Activated CD4-positive, CD25-positive, alpha-beta regulatory T cell (primary cell): ENCODE data around the gene DDX31.
"Not testable (repeated sequence)": the region's sequence is repeated elsewhere in the genome, so short reads cannot be mapped to it uniquely, and the experiment has no call there.

Source experiments
- DNase-seq, 4 experiments: peaks; one replicate each; lab custom pipeline; 2025; lab: John Stamatoyannopoulos, UW

Gene DDX31

GRCh38 chr9:132669698-132670456 lies at the start of gene DDX31:
DDX31 (minus strand) TSS chr9:132669983; CDS start chr9:132669934, 49 bp downstream.
- DNase-seq, result peak; percentile 72 to 80 (median 77)

DNA sequence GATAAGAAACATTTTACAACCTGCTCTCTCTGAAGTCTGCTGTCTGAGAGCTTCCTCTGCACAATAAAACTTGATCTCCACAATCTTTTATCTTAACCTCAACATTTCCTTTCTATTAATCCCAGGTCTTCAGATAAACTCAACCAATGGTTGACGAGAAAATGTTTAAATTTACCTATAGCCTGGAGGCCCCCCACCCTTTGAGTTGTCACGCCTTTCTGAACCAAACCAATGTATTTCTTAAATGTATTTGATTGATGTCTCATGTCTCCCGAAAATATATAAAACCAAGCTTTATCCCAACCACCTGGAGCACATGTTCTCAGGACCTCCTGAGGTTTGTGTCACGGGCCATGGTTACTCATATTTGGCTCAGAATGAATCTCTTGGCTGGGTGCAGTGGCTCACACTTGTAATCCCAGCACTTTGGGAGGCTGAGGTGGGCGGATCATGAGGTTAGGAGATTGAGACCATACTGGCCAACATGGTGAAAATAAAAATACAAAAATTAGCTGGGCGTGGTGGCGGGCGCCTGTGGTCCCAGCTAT lies 48.7 kb upstream of the DDX31 start:
- not testable (repeated sequence) for DNase-seq

GRCh38 chr9:132717326-132717945 lies 47.7 kb upstream of the DDX31 start:
- DNase-seq, result no peak

- DNase-seq, result no peak
Measured at GRCh38 chr9:132716007-132716406, 46.2 kb upstream of the DDX31 start.

DNA sequence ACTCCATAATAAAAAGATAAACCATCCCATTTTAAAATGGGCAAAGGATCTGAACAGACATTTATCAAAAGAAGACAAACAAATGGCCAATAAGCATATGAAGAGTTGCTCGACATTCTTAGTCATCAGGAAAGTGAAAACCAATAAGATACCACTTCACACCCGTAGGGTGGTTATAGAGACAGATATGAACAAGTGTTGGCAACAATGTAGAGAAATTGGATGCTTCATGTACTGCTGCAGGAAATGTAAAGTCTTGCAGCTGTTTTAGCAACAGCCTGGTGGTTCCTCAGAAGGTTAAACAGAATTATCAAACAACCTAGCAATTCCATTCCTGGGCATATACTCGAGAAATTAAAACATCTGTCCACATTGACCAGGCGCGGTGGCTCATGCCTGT lies 43.0 kb upstream of the DDX31 start:
- no peak for DNase-seq

GRCh38 chr9:132711846-132712245 lies 42.1 kb upstream of the DDX31 start:
- no peak for DNase-seq

DNA sequence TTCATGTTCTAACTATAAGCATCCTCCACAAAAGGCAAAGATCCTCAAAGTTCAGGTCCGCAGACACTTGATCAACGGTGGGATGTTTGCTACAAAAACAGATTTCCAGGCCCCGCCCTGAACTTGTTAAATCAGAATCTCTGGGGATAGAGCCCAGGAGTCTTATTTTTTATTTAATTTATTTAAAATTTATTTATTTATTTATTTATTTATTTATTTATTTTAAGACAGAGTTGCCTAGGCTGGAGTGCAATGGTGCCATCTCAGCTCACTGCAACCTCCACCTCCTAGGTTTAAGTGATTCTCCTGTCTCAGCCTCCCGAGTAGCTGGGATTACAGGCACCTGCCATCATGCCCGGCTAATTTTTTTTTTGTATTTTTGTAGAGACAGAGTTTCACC lies 41.4 kb upstream of the DDX31 start:
- DNase-seq, result not testable (repeated sequence)

GRCh38 chr9:132710333-132710732 lies 40.5 kb upstream of the DDX31 start:
- DNase-seq, result no peak

GRCh38 chr9:132708769-132709430 lies 39.1 kb upstream of the DDX31 start:
- DNase-seq, result no peak

GRCh38 chr9:132708239-132708638 lies 38.5 kb upstream of the DDX31 start:
- no peak for DNase-seq

DNA sequence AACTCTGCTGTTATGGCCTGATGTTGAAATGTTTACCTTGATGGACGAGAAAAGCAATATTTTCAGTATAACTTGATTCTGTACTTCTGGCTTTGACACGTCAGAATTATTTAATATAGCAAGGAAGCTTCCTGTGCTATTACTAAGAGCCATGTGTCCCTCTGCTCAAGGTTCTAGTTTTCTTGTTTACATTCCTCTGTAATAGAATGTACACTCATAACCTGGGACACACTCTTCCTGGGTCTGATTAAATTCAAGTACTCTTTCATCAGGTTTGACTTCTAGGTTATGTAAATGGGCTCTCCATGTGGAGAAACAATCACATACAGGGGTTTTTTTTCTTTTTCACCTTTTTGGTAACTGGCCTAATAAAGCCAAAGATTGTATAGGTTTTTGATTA lies 33.6 kb upstream of the DDX31 start:
- no peak for DNase-seq

- DNase-seq, result no peak
Measured at GRCh38 chr9:132702254-132702653, 32.5 kb upstream of the DDX31 start.

GRCh38 chr9:132699956-132700355 lies 30.2 kb upstream of the DDX31 start:
- DNase-seq, result no peak

DNA sequence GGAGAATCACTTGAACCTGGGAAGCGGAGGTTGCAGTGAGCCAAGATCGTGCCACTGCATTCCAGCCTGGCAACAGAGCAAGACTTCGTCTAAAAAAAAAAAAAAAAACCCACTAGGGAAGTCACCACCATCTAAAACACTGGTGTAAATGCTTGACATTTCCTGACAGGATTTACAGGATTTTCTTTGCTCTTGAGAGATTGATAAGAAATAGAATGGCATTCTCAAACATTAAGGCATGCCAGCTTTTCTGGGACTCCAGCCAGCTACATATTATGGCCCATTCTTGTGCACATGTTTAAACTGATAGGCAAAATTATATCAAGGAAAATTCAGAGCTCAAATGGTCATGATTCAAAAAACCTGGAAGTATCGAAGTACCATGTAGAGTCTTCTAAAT lies 29.2 kb upstream of the DDX31 start:
- DNase-seq, result no peak

DNA sequence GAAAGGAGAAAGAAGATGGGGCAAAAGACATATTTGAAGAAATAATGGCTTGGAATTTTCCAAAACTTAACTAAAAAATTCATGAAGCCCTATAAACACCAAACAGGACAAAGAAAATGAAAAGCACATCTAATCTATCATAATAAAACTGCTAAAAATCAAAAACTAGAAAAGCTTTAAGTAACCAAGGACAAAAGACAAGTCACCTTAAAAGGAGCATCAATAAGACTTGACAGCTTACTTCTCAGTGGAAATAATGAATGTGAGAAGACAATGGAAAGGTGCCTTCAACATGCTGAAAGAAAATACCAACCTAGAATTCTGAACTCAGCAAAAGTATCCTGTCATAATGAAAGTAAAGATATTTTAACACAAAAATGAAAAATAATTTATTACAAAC lies 27.4 kb upstream of the DDX31 start:
- no peak for DNase-seq

DNA sequence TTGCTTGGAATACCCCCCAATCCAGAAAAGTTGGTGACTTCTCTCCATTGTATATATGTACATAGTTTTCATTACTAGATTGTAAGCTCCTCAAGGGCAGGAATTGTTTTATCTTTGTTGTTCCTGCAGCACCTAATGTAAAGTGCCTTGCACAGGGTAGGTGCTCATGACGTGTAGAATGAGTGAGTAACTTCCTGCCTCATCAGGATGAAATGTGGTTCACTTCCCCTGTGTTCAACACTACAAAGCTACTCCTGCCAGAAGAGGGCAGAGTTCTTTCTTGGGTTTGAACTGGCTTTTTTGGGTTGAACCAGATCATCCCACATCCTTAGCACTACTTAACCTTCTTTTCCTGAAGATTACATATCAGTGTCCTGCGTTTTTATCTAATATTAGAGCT lies 24.4 kb upstream of the DDX31 start:
- DNase-seq, result no peak

DNA sequence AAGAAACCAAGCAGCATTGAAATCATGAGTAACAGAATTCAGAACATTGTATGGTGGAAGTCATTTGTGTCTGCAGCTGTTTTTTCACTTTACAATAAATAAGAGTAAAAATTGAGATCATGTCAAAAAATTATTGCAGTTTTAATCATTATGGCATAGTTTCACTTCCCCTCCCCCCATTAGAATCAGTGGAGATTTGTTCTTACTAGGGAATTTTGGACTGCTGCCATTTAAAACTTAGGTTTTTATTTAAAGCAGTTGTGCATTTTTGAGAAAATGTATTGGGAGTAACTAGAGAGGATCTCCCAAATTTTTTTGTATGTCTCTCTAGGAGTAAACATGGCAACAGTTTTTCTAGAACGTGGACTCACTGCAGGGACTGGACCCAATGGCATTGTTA lies 20.9 kb upstream of the DDX31 start:
- no peak for DNase-seq

DNA sequence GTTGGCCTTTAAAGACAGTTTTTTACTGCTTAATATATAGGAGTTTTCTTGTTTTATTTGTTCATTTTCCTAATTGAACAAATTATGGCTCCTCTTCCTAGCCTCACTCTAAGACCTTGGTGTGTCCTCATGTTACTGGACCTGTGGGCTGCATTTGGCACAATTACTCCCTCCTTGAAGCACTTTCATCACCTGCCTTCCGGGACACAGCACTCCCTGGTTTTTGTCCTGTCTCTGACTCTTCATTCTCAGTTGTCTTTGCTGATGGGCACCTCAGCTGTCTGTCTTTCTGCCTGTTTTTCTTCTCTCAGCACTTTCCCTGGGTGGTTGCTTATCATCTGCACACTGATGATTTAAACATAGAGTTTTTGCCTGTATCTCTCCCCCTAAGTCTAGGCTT lies 14.1 kb upstream of the DDX31 start:
- DNase-seq, result no peak

DNA sequence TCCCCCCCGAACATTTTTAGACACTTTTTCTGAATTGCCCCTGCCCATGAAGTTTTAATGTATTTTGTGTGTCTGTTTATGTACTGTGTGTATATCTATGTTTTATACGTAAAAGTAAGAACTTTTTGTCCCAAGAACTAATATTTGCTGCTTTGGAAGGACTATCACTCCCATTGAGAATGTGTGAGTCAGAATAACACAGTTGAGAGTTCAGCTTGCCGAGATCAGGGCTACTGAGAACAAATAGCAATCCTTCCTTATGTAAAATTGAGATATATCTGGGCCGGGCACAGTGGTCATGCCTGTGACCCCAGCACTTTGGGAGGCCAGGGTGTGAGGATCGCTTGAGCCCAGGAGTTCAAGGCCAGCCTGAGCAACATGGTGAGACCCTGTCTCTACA lies 11.8 kb upstream of the DDX31 start:
- DNase-seq, result no peak

GRCh38 chr9:132679946-132680625 lies 10.3 kb upstream of the DDX31 start:
- no peak for DNase-seq

GRCh38 chr9:132677976-132678375 lies 8.2 kb upstream of the DDX31 start:
- DNase-seq, result no peak

GRCh38 chr9:132674485-132674884 lies 4.7 kb upstream of the DDX31 start:
- DNase-seq, result no peak
